HG02571 (cell line): Measurements from ENCODE around the gene PTER.

ENCODE experiments used
- ATAC-seq: cut with Tn5 transposase; IDR thresholded peaks from one replicate; pipeline ENCODE4 v1.9.1; 2021; ENCODE audit warnings: mild to moderate bottlenecking, moderate library complexity; ENCODE audit not compliant: unreplicated experiment

Gene PTER

DNA sequence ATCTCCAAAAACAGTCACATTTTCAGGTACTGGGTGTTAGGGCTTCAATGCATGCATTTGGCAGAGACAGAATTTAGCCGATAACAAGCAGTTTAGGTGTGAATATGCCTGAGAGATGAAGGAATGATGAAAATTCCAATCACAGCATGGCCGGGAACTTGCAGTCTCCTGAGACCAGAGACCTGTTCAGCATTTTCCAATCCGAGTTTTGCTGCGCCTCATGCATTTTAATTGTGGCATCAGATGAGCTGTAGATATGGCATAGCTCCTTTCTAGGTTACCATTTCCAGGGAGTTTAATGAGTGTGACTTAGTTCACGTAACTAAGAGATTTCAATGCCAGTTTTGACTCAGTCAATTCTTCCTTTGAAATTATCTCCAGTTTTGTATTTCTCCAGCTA, 99.3 kb downstream of the PTER start:
- no peak for ATAC-seq

DNA sequence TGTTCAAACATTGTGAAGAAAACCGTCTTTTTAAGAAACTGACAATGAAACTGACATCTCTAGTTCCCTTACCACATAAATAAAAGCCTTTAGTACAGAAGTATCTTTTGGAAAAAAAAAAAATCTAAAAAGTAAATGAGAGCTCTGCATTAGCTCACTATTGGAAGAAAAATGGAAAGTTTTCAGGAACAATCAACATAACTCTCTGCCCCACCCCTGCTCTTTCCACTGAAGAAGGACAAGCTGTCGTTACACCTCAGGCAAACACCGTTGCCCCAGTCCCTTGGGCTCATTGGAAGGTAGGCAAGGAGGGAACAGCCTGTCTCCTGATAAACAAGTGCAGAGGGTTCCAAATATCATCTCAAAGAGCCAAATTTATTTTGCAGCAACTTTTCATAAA, 107.3 kb downstream of the PTER start:
- no peak for ATAC-seq

DNA sequence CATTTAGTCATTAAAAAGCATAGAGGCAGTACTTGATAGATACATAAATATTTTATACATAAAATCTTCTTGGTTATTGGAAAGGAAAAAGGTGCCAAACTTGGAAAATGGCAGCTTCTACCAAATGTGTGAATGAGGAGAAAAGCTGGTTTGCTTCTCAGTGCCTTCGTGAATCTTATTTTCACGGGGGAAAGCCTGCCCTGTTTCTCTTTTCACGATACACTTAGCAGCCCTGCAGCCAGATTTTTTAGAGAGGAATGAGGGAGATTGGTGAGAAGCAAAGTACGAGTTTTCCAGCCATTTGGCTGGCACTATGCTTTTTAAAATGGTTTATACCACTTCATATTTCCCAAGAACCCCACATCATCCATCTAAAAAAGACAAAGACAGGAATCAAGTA, 107.8 kb downstream of the PTER start:
- no peak for ATAC-seq

DNA sequence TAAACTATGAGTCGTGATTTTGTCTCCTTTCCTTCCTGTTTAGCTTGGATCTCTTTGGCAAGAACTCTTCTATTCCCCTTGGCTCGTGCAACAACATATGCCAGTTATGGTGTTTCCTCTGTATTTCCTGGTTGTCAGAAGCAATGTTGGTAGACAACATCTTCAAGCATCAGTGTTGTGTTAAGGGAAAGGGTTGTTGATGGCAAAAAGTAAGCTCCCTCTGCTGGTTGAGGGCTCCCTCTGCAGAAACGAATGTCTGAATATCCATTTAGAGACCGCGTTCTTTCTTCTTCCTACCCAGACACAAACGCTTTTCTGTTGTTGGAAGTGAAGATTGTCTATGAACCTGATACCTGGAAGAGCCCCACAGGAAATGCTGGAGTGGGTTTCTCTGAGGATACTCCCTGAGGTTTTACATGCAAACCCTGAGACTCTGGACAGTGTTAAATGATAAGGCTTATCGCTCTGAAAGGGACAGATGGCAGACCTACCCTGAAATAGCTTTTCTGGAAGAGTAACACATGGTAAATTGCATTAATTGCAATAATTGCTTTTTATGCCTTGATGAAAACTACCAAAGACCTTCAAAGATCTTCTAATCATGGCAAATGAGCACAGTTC, 108.4 kb downstream of the PTER start:
- ATAC-seq = no peak

DNA sequence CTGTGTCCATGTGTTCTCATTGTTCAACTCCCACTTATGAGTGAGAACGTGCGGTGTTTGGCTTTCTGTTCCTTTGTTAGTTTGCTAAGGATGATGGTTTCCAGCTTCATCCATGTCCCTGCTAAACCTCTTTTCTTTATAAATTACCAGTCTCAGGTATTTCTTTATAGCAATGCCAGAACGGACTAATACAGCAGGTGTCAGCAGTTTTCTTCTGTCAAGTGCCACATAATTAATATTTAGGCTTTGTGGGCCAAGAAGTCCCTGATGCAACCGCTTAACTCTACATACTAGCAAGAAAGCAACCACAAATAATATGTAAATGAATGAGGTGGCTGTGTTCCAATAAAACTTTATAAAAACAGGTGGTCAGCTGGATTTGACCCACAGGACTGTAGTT, 111.2 kb downstream of the PTER start:
- no peak for ATAC-seq

DNA sequence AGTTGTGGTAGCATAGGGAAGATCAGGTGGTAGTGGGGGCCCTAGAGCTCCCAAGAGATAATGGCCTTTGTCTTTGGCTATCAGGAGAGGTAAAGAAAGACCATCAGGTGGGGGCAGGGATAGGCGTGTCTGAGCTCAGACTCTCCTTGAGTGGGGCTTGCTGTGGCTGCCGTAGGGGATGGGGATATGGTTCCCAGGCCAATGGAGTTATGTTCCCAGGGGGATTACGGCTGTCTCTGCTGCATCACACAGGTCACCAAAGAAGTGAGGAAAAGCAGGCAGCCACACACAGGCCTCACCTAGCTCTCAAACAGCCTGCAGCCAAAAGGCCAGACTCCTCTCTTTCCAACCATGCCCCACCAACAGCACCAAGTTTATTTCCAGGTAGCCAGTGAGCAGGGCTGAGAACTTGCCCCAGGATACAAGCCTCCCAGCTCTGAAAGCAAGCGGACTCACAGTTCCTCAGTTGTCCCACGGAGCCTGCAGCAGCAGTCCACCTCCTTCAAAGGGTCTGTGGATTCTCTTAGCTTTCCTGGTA, 122.5 kb downstream of the PTER start:
- ATAC-seq = no peak

DNA sequence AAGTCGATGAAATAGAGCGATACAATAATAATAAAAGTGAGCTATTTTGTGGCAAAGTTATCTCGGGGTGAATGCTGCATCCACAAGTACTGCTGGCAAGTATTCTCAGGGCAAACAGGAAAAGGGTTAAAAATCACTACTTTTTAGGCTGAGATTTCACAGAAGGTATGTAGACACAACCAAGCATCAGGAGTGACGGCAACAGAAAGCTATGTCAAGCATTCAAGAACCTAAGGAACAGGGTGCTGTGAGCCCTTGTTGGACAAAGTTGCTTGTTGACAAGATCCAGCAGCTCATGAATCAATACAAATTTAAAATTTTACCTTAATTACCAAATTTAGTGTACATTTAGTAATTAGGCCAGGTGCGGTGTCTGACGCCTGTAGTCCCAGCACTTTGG, 126.1 kb downstream of the PTER start:
- ATAC-seq = no peak
